CD4-positive, alpha-beta T cell treated with Interleukin-15 for 1 hour (primary cell): ENCODE results near the gene ZKSCAN4.
A peak's percentile ranks its signal among the peaks of the same experiment; 100 is the strongest.

Experiments used
- DNase-seq: peaks from one replicate; pipeline ENCODE4 v3.0.0-alpha.2; 2020

The ZKSCAN4 gene

DNA sequence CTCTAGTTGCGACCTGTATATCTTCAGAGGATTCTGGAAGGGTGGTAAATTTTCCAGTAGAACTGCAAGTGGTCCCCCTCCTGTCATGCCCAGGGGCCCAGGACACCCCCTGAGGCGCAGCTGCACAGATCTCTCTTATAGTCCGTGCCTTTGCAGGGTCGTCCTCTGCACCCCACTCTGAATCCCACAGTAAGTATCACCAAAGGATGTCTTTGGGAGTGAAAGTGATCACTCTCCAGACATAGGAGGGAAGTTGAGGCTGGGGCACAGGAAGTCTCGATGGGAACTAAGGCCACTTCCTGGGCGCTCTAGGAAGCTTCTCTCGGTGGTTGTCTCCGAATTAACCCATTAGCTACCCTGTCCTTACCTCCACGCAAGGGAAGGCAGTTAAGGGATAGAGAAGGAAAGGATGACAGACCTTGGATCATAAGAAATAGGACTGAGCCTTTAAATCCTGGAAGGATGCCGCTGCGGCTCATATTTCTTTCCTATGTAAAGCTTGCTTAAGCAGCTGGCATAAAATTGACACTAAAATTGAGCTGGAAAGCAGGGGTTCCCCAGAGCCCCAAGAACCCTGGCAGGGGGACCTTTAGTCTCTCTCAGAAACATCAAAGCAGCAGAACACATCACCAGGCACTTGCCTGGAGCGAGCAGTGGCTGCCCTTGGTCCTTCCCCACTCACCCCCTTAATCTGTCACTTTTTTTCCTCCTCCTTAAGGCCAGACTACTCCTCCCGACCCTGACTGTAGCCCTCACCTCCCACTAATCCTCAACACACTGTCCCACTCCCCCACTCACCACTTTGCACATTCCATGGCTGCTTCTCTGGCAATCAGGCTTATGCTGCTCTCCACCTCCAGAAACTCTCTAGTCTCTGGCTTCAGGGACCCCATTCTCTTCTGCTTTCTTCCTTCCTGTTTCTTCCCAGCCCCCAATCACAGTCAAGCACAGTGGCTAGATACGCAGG lies at the start of gene ZKSCAN4:
TSS of gene ZKSCAN4 (minus strand) at position 261 of the 967 bp plus-strand sequence. CDS start 289 bp downstream, outside the sequence.
- peak; percentile 80 for DNase-seq

DNA sequence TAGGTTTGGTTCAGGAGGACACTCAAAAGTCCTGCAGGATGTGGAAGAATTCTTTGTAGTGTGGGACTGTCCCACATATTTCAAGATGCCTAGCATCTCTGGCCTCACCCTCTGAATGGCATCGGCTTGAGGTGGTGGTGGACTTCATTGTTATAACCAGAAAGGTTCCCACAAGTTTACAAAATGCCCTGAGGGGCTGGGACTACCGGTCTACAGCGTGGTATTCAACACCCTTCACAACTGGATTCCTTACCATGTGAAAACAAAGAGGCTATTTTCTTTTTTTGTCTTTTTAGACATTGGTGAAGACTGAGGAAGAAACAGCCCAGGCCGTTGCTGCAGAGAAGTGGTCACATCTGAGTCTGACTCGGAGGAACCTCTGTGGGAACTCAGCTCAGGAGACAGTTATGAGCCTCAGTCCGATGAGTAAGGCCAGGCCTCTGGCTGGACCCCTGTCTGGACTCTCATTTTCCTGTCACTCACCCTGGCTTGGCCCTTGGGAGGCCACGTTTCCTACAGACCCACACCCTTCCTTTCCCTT lies 44.5 kb upstream of the ZKSCAN4 start:
- no peak for DNase-seq

DNA sequence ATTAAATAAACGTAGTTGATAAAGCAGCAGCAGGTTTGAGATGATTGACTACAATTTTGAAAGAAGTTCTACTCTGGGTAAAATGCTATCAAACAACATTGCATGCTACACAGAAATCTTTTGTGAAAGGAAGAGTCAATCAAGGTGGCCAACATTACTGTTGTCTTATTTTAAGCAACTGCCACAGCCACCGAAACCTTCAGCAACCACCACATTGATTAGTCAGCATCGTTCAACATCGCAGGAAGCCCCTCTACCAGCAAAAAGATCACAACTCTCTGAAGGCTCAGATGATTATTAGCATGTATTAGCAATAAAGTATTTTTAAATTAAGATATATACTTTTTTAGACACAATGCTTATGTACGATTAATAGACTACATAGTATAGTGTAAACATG lies 43.3 kb upstream of the ZKSCAN4 start:
- DNase-seq = no peak

DNA sequence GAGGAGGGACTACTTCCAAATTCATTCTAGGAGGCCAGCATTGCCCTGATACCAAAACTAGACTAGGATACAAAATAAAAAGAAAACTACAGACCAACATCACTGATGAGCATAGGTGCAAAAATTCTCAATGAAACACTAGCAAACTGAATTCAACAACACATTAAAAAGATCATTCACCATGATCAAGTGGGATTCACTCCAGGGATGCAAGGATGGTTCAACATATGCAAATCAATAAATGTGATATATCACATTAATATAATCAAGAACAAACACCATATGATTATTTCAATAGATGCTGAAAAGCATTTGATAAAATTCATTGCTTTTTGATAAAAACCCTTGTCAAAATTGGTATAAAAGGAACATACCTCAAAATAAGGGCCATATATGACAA lies 39.5 kb upstream of the ZKSCAN4 start:
- DNase-seq = no peak

DNA sequence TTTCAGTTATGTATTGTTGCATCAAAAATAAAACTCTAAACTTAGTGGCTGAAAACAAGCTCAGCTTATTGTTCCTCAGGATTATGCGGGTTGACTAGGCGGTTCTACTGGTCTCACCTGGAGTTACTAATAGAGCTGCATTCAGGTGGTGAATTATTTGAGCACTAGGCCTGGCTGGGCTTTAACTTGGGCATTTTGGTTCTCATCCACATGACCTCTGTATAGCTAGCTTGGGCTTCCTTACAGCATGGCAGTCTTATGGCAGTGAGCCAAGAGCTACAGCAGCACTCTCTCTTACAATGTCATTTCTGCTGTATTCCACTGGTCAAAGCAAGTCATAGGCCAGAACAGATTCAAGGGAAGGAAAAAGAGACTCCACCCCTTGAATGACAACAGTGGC lies 30.9 kb upstream of the ZKSCAN4 start:
- DNase-seq = no peak

DNA sequence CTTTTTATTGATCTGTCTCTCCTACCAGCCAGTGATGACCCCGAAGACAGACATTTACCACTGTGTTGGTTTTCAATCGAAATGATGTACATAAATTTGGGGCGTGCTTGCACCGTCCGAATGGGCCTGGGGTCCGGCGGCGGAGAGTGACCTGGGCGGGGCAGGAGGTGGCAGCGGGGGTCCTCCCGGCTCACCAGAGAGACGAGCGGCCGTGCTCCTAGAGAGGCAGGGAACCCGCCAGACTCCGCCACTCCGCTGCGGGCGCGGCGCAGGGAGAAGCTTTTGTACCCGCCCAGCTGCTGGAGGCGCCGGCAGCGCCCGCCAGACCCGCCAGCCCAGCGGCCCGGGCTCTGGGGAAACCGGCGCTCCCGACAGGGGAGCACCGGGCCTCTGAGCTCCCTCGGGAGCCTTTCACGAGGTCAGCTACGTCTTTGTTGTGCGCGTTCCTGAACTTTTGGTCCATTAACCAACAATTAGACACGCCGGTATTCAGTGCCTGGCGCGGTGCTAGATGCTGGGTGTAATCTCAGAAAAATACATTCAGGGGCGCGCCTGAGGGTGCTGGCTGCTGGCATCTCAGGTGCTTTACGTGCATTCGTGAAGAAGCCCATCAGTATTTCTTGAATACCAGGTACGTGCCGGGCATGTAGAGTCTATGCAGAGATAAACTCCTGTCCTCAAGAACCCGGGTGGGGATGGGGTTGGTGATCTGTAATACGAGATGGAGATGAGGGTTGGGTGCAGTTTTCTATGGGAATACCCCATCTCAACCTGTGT lies 29.4 kb upstream of the ZKSCAN4 start, which contains the start of gene PGBD1:
TSS of gene PGBD1 (plus strand) at position 285 of the 777 bp plus-strand sequence. CDS start 2,242 bp downstream, outside the sequence.
- DNase-seq = peak; percentile 47

DNA sequence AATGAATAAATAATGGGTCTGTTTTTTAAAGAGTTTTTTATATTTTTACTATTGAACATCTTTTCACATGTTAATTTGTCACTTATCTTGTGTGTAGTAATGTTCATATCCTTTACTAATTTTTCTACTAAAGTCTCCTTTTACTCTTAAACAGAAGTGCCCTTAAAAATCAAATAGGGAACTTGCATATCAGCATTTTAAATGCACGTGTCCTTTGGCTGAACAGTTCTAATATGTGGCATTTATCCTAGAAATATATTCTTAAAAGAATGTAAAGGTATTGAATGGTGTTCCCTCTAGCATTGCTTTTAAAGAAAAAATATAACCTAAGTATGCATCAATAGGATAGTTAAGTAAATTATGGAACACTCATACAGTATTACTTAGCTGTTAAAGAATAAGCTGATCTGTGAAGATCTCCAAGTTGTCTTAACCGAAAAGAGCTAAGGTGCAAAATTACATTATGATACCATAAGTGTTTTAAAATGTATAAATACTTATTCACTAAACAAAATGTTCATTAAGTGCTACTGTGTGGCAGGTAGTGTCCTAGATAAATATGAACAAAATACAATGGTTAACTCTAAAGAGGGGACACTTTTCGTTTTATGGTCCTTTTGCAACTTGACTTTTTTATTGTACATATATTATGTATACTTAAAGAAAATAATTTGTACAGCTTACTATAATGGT lies 28.7 kb upstream of the ZKSCAN4 start:
- DNase-seq = no peak

DNA sequence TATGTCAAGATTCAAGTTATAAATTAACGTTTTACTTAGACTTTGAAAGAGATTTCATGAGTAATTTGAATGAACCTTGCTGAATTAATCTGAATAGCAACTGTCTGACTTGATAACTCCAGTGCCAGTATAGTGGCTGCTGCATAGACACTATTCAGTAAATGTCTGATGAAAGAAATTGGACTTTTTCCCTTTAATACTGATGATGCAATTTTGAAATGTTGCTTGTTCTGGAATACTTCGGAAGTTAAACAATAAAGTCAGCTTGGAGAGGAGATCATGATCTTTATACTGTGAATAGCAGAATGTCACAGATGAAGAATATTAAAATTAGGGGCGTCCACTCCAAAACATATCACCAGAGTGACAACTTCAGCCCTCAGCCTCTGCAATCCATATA lies 25.7 kb upstream of the ZKSCAN4 start:
- DNase-seq = no peak

DNA sequence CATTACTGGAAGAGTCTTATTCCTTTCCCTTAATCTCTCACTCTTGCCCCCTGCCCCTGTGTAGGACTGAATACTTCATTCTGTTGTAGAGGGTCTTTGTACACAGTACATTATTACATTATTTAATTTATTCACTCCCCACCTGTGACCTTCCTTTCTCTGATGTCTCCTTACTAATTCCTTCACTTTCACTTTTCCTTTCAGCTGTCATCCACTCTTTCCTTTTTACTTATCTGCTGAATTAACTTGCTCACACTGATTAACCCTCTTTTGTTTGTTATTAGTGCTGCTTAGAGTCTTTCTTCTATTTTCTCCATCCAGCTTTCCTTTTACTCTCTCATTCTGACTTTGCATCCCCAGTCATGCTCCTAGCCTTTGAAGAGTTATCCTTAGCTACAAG lies 22.8 kb upstream of the ZKSCAN4 start:
- no peak for DNase-seq

DNA sequence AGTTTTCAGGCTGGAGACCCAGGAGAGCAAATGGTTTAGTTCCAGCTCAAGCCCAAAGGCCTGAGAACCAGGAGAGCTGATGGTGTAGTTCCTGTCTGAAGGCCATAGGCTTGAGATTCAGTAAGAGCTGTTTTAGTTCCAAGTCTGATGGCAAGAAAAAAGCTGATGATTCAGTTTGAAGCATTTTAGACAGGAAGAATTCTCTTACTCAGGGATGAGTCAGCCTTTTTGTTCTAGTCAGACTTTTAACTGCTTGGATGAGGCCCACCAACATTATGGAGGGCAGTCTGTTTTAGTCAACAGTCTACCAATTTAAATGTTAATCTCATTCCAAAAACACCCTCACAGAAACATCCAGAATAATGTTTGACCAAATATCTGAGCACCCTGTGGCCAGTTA lies 17.4 kb upstream of the ZKSCAN4 start:
- DNase-seq = no peak

DNA sequence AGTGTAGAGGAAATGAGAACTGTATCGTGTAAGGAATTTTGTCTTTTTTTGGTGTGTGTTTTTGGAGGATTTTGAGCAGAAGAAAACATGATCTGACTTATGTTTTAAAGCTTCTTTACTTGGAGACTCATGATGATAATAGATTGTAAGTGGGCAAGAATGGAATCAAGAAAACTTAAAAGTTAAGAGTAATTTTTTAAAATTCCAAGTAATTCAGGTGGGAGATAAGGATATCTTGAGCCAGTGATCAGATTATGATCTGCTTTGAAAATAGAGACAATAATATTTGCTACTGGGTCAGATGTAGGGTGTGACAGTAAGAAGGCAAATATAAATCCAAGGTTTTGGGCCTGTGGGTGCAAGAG lies 15.6 kb upstream of the ZKSCAN4 start:
- no peak for DNase-seq

DNA sequence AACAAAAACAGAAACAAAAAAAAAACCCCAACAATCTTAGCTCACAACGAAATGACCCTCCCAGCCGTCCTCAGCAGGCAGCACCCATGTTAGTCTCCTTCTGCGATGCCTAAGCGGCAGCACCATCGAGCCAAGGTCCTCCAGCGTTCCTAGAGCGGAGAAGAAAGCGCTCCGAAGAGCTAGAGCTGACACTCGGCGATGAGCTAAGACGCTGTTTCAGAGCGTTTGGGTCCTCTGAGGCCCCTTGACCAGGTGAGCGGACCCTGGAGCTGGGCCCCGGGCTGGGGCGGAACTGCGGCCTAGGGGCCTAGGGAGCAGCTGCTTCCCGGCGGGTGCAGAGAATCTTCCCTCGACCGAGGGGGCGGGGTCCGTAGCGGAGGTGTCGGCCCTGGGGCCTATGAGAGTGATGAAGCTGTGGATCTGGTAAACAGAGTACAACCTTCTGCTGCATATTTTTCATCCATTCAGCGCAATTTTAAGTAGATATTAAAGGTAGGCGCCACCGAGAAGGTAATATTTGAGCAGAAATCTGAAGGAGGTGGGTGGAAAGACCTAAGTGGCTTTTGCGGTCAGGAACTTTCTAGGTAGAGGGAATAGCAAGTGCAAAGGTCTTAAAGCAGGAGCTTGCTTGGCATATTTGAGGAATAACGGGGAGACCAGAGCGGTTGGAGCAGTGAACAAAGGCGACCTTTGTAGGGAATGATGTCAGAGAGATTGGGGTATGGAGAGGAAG lies 15.1 kb upstream of the ZKSCAN4 start, which contains the start of gene ZSCAN26:
TSS of gene ZSCAN26 (plus strand) at position 182 of the 733 bp plus-strand sequence. CDS start 4,777 bp downstream, outside the sequence.
- peak; percentile 88 for DNase-seq

DNA sequence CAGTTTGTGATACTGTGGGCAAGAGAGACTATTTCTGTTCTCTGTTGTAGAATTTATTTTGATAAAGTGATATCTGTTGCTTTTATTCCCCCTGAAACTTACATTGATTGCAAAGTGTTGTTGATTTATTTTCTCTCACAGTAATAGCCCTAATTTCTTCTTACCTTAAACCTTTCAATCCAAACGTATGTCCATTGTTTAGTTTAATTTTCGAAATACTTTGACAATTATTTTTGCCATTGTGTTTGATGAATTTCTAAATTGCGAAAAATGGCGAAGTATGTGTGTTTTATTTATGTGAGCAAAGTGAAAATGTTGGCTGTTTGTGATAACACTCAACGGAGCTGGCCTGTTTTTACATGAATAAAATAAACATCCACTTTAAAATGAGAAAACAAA lies 14.5 kb upstream of the ZKSCAN4 start:
- no peak for DNase-seq

DNA sequence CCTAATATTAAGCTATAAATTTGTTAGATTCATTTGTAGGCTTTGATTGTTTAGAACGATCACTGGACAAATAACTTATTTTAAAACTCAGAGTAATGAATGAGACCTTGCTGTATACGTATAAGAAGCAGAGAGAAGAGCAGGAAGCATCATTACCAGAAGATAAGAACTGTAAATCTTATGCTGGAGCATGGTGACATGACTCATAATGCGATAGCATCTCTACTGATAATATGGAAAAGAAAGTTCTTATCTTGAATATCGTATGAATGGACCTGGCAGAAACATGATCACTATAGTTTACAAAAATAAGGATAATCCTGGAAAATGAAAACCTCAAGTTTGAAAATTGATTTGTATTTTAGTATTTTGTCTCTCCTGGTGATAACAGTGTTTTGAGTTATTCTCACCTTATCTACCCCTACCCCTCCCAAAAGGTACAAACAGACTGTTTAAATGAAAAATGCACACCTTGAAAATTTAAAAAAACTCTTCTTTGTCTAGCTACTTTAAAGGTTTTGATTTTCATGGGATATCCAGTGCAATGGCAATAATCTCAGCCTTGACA lies 12.8 kb upstream of the ZKSCAN4 start:
- no peak for DNase-seq

DNA sequence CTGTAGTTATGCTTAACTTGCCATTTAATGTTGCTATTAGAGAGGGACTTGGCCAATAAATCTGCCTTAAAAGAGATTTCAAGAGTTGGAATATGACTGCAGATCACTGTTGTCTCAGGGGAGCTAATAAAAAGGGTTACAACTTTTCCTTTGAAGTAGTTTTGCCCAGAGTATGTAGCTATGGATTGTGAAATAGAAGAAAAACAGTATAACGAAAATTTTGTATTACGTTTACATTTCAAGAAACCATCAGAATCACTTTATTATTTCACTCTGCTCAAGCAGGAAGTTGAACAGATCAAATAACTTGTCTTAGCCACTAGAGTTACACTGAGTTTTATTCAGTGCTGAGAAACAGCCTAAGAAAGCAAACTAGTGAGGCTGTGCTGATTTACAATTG lies 11.9 kb upstream of the ZKSCAN4 start:
- no peak for DNase-seq

DNA sequence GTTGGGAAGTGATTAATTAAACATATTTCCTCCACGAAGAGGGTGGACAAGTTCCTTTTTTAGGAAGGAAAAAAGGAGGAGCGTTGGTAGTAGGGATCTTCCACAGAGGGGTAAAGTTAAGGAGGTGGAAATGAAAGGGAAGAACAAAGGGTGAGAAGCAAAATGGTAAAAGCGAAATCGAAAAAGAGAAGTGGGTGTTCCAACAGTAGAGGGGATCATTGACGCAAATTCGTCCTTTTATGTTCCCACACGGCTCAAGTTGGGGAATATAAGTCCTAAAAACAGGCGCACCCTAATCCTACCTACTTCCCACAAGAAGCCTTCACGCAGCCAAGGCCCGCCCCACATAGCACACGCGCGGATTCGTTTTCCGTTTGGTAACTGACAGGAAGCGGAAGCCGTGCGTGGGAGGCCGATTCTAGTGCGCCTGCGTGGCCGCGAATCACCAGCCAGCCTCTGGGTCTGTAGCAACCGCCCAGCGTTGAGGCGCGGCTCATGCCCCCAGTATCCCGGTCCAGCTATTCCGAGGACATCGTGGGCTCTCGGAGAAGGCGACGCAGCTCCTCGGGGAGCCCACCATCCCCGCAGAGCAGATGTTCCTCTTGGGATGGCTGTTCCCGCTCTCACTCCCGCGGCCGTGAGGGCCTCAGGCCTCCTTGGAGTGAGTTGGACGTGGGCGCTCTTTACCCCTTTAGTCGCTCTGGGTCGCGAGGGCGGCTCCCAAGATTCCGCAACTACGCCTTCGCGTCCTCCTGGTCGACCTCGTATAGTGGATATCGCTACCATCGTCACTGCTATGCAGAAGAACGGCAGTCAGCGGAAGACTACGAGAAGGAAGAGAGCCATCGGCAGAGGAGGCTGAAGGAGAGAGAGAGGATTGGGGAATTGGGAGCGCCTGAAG lies 7.1 kb upstream of the ZKSCAN4 start, which contains the start of gene NKAPL:
TSS of gene NKAPL (plus strand) at position 421 of the 901 bp plus-strand sequence. CDS start at position 496, 75 bp downstream.
- DNase-seq = peak; percentile 78

DNA sequence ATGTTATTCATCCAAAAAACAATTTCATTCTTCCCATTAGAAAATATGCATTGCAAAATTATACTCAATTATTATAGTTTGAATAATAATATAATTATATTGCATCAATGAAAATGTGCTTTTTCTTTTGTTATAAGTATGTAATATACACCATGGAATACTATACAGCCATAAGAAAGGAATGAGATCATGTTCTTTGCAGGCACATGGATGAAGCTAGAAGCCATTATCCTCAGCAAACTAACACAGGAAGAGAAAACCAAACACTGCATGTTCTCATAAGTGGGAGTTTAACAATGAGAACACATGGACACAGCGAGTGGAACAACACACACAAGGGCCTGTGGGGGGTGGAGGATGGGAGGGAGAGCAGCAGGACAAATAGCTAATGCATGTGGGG lies 5.0 kb upstream of the ZKSCAN4 start:
- no peak for DNase-seq

DNA sequence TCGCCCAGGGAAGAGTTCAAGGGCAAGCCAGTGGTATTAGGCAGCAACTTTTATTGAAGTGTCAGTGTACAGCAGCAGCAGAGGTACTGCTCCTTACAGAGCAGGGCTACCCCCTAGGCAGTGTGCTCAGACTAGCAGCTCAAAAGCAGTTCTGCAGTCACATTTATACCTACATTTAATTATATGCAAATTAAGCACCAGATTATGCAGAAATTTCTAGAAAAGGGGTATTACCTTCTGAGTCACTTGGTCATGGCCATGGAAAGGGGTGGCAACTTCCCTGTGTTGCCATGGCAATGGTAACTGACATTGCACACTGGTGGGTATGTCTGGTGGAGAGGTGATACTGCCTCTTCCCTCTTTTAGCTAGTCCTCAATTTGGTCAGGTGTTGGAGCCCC lies 2.1 kb upstream of the ZKSCAN4 start:
- DNase-seq = peak; percentile 25

DNA sequence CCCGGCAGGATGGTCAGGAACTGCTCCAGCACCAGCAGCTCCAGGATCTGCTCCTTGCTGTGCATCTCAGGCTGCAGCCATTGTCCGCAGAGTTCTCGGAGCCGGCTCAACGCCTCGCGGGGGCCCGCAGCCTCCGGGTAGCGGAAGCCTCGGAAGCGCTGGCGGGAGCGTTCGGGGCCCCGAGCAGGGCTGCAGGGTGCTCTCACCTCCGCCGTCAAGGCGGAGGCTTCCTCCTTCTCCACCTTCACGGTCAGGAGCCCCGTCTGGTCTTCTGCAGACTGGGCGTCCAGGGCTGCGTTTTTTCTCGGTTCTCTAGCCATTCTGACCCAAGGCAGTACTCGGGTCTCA lies 434 bp downstream of the ZKSCAN4 start:
- no peak for DNase-seq

DNA sequence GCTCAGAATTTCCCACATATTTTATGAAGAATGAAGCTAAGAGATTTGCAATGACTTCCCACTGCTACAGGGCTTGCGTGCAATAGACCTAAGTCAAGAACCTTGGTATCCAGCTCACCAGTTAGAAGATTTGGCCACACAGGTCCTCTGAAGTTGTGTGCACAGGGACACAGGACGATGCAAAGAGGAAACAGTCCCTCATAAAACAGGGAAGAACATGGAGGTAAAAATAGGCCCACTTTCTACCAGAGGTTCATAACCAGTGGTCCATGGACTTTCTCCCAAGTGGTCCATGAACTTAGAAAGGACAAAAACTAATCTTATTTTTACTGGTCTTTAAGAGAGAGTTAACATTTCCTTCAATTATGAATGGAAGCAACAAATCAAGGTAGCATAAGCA lies 1.3 kb downstream of the ZKSCAN4 start:
- no peak for DNase-seq

DNA sequence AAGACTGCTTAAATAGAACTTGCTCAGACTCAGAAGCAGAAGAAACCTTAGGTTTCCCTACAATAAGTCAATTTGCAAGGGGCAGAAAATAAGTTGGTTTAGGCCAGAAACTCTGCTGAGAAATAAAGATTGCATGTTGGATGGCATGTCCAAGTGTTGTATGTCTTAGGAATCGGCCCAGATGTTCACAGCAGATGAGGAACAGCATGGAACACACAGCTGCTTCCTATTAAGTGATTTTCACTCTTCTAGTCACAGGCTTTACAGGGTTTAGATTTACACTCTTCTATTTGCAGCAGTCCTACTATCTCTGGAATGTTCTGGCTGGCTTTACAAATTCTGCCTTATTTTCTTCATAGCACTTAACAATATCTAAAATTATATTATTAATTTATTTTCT lies 3.2 kb downstream of the ZKSCAN4 start:
- no peak for DNase-seq
